ENCODE data around the gene LYPD6.
"Not testable (repeated sequence)": the region's sequence is repeated elsewhere in the genome, so short reads cannot be mapped to it uniquely, and the experiment has no call there.

LYPD6 gene

DNA sequence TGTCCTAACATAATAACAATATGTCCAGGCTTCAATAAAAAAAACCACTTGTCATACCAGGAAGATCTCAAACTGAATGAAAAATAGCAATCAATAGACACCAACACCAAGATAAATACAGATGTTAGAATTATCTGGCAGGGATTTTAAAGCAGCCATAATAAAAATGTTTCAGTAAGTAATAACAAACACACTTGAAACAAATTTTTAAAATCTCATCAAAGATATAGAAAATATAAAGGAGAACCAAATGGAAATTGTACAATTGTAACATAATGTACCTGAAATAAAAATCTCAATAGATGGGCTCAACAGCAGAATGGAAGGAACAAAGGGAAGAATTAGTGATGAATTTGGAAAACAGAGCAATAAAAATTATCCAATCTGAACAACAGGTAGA lies 128.1 kb downstream of the LYPD6 start:
- DNase-seq: no peak

DNA sequence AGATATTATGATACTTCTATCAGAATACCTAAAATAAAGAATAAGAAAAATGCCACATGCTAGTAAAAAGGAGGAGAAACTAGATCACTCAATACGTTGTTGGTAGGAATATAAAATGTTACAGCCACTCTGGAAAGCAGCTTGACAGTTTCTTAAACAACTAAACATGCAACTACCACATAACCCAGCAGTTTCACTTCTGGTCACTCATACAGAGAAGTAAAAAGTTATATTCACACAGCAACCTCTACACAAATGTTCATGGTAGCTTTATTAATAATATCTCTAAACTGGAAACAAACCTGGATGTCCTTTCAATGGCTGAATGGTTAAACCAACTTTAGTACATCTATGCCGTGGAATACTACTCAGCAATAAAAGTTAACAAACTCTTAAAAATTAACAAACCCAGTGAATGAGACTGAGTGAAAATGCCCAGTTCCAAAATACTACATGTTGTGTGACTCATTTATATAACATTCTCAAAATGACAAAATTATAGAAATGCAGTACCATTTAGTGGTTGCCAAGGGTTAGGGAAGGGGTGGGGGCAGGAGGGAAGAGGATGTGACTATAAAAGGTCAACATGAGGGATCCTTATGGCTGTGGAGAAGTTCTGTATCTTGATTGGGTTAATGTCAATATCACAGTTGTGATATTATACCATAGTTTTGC lies 133.1 kb downstream of the LYPD6 start:
- DNase-seq: no peak

- no peak for DNase-seq
Measured at GRCh38 chr2:149464396-149464795, 134.0 kb downstream of the LYPD6 start.

DNA sequence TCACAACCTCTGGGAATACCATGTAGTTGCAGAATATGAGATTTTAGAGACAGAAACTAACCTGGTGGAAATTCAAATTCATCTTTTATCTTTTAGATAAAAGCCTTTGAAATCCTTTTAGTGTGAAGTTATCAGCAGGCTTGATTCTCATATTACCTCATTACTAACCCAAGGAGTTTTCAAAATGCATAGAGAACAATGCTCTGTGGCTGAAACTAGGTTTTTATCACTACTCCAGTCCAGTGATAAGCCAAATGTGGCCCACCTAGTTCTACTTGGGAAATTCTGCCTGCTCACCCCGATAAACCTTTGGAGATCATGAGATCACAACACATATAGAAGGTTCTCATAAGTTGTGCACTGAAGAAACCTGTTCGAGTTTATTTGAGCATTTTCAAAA lies 135.5 kb downstream of the LYPD6 start:
- no peak for DNase-seq

GRCh38 chr2:149466635-149467034 lies 136.2 kb downstream of the LYPD6 start:
- no peak for DNase-seq

DNA sequence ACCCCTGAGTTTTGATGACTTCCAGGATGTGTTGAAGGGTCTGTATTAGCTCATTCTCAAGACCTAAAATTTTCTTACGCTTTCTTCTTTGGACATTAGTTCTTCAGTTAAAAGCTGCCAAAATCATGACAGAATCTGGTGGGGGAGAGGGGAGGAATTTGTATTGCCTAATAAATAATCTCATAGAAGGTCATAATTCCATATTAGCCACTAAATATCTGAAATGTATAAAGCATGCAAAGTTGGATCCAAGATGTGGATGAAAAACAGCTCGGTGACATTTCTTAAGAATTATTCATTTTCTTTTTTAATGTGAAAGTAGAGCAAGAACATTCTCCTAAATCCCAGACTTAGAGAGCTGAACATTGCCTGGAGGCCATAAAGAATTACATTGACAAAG lies 137.0 kb downstream of the LYPD6 start:
- DNase-seq: no peak

GRCh38 chr2:149468636-149469035 lies 138.2 kb downstream of the LYPD6 start:
- no peak for DNase-seq

- DNase-seq: no peak
Measured at GRCh38 chr2:149470046-149470445, 139.7 kb downstream of the LYPD6 start.

- no peak for DNase-seq
Measured at GRCh38 chr2:149472413-149472812, 142.0 kb downstream of the LYPD6 start.

DNA sequence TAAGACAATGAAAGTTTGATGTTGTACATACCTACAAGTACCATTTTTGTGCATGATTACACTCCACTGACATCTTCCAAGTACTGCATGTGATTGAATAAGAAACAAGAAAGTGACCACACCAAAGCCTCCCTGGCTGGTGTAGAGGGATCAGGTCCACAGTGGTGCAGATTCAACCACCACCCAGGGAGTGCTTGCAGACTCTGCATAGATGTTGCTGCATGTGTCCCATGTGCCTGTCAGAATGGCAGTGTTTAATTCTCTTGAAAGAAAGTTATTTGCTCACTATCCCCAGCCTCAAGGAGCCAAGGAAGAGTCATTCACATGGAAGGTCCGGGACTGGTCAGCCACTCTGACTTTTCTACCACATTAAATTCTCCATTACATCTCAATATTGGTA lies 142.7 kb downstream of the LYPD6 start:
- DNase-seq: no peak

GRCh38 chr2:149473521-149473920 lies 143.1 kb downstream of the LYPD6 start:
- DNase-seq: no peak

GRCh38 chr2:149483004-149483605 lies 152.7 kb downstream of the LYPD6 start:
- no peak for DNase-seq

GRCh38 chr2:149486664-149487063 lies 156.3 kb downstream of the LYPD6 start:
- DNase-seq: no peak

GRCh38 chr2:149487189-149487588 lies 156.8 kb downstream of the LYPD6 start:
- DNase-seq: no peak

- no peak for DNase-seq
Measured at GRCh38 chr2:149488706-149489440, 158.5 kb downstream of the LYPD6 start.

DNA sequence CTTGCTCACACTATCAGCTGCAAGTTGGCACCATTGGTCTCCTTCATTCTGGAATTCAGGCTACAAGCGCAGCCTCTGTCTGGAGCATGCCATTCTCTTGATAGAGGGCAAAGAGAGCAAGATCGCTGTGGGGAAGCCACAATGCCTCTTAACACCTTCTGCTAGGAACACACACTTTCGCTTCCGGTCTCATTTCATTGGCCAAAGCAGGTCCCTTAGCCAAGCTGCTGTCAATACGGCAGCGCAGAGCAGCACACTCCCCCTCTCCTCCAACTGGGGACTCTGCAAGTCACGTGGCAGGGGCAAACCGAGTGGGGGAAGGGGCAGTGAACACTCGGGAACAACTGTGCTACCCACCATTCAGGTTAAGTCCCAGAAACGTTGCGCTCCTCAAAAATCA lies 159.1 kb downstream of the LYPD6 start:
- no peak for DNase-seq

GRCh38 chr2:149490296-149490695 lies 159.9 kb downstream of the LYPD6 start:
- no peak for DNase-seq

DNA sequence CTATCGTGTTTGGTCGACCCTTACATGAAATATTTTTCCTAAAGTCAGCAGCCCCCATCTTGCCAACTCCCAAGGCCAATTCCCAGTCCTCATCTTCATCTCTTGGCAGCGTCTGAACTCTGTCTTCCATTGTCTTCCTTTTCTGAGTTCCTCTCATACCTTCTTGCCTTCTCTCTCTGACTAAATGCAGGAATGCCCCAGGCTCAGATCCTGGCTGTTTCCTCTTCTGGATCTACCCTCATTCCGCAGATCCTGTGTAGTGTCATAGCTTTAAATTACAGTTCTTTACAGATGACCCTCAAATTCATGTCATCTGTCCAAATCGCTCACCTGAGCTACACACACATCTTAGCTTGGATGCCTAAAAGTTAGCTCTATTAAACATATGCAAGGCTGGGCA lies 162.5 kb downstream of the LYPD6 start:
- no peak for DNase-seq

DNA sequence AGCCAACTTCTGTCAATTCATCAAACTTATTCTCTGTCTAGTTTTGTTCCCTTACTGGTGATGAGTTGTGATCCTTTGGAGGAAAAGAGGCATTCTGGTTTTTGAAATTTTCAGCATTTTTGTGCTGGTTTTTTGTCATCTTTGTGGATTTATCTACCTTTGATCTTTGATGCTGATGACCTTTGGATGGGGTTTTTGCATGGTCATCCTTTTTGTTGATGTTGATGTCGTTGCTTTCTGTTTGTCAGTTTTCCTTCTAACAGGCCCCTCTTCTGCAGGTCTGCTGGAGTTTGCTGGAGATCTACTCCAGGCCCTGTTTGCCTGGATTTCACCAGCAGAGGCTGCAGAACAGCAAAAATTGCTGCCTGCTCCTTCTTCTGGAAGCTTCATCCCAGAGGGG lies 168.8 kb downstream of the LYPD6 start:
- not testable (repeated sequence) for DNase-seq

- not testable (repeated sequence) for DNase-seq
Measured at GRCh38 chr2:149506808-149507207, 176.4 kb downstream of the LYPD6 start.

DNA sequence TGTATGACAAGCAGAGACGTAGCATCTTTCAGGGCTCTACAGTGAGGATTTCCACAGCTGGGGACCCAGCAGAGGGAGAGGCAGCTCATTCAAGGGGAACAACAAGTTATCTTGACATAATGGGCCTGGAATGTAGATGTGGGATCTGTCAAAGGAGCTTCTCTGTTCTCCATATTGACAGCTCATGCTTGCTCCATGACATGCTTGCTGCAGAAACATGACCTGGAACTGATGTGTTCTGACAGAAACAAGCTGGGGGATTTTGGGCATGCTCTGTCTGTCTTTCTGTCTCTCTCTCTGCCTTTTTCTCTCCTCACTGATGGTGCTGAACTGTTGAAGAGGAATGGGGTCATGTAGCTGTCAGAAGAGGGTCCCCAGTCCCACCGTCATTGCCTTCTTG lies 177.6 kb downstream of the LYPD6 start:
- DNase-seq: no peak

DNA sequence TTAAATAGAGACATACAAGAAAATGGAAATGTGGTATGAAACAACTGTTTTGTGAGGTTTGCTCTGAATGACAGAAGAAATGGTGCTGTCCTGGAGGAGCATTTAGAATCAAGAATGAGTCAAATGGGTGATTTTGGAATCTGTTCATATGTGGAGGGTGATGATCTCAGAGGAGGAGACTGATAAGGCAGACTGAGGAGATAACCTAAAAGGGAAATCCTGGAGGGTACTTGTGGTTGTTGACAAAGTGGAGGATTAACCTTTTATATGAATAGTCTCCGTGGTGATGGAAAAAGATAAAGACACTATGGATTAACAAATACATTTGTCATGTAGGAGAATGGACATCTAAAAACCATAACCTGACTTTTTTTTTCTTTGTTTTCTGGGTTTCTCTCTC lies 183.1 kb downstream of the LYPD6 start:
- no peak for DNase-seq
